SK-MEL-5 (cell line): ENCODE results near the gene PRPSAP2. TPM values are rescaled to one million over a fixed set of nuclear protein-coding genes. Genes with fewer than 3 reads are reported as not detected.

Experiments
- DNase-seq: peaks from one replicate; pipeline ENCODE4 v3.0.0-alpha.2; 2016; ENCODE audit warnings: low read depth, low spot score
- in situ Hi-C: cut with HindIII; loops from 2 replicates; pipeline ENCODE4 v1.10.0; 2016; ENCODE audit warnings: low sequenced_read_pairs, high pct_unique_total_duplicates, low pct_unique_long_range_greater_than_20kb
- total RNA-seq: library from RNA; depleted of rRNA; stranded (reverse); fragments of >200 nt; shearing (Covaris generic); gene quantifications from 2 replicates; pipeline ENCODE4 v1.2.3, GENCODE V29; 2014

PRPSAP2 gene
- total RNA-seq, 1 experiment from 2014 or later = 63.6 TPM

- in situ Hi-C loops = no loop called here
- no peak for DNase-seq
These were observed 9.2 kb downstream of the PRPSAP2 start for GRCh38 chr17:18866866-18867813.

- in situ Hi-C loops = no loop called here
- no peak for DNase-seq
These were observed 19.2 kb downstream of the PRPSAP2 start for GRCh38 chr17:18877104-18877645.

GRCh38 chr17:18888766-18889290 lies 30.9 kb downstream of the PRPSAP2 start:
- in situ Hi-C loops = no loop called here
- DNase-seq = no peak

- in situ Hi-C loops = no loop called here
- no peak for DNase-seq
These were observed 31.7 kb downstream of the PRPSAP2 start for GRCh38 chr17:18889658-18890057.

- in situ Hi-C loops = no loop called here
- DNase-seq = no peak
These were observed 33.6 kb downstream of the PRPSAP2 start for GRCh38 chr17:18891541-18891940.

GRCh38 chr17:18896146-18896545 lies 38.2 kb downstream of the PRPSAP2 start:
- in situ Hi-C loops = no loop called here
- DNase-seq = no peak

- in situ Hi-C loops = no loop called here
- no peak for DNase-seq
These were observed 39.0 kb downstream of the PRPSAP2 start for GRCh38 chr17:18896947-18897346.

GRCh38 chr17:18904482-18904881 lies 46.6 kb downstream of the PRPSAP2 start:
- in situ Hi-C loops = no loop called here
- no peak for DNase-seq

GRCh38 chr17:18905226-18905625 lies 47.3 kb downstream of the PRPSAP2 start:
- in situ Hi-C loops = no loop called here
- no peak for DNase-seq

GRCh38 chr17:18910326-18910725 lies 52.4 kb downstream of the PRPSAP2 start:
- in situ Hi-C loops = no loop called here
- no peak for DNase-seq

- in situ Hi-C loops = no loop called here
- no peak for DNase-seq
These were observed 53.0 kb downstream of the PRPSAP2 start for GRCh38 chr17:18910881-18911280.

GRCh38 chr17:18916816-18917500 lies 59.0 kb downstream of the PRPSAP2 start:
- in situ Hi-C loops = no loop called here
- DNase-seq = peak; percentile 52

GRCh38 chr17:18917506-18918032 lies 59.6 kb downstream of the PRPSAP2 start:
- no peak for DNase-seq
- in situ Hi-C loops = no loop called here

- no peak for DNase-seq
- in situ Hi-C loops = no loop called here
These were observed 62.0 kb downstream of the PRPSAP2 start for GRCh38 chr17:18919963-18920362.

GRCh38 chr17:18920911-18921441 lies 63.0 kb downstream of the PRPSAP2 start:
- DNase-seq = no peak

GRCh38 chr17:18921485-18921884 lies 63.6 kb downstream of the PRPSAP2 start:
- in situ Hi-C loops = no loop called here
- DNase-seq = no peak

More at GRCh38 chr17:18920911-18921441, 63.0 kb downstream of the PRPSAP2 start:
- in situ Hi-C loops = no loop called here

GRCh38 chr17:18921912-18922451 lies 64.1 kb downstream of the PRPSAP2 start:
- in situ Hi-C loops = no loop called here
- DNase-seq = no peak
